DMS53 treated with DMSO at 0.1 percent for 48 hours (cell line): ENCODE measurements around the gene WIPF3.

Experiments
- DNase-seq: peaks from one replicate; lab custom pipeline; 2025; ENCODE audit not compliant: unreplicated experiment; lab: John Stamatoyannopoulos, UW

The WIPF3 gene

GRCh38 chr7:29806208-29806994 lies at the start of gene WIPF3:
TSS of gene WIPF3 (plus strand) at chr7:29806508. CDS start at chr7:29834725, 28,217 bp downstream.
- DNase-seq: no peak

DNA sequence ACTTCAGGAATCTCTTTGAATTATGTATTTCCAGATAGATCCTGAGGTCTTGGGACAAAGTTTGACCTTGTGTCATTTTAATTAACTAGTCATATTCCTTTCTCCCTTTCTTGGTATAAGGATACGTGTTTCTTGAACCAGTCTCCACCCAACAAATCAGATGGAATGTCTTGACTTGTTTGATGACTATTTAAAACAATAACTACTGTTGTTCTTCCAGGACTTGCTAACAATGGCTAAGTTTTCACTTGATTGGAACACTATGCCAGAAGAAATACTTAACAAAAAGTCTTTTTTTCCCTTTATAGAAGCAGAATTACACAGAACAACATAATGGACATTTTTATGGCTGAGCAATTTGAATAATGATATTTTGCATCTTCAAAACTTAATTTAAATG lies 43.0 kb upstream of the WIPF3 start:
- DNase-seq: no peak

DNA sequence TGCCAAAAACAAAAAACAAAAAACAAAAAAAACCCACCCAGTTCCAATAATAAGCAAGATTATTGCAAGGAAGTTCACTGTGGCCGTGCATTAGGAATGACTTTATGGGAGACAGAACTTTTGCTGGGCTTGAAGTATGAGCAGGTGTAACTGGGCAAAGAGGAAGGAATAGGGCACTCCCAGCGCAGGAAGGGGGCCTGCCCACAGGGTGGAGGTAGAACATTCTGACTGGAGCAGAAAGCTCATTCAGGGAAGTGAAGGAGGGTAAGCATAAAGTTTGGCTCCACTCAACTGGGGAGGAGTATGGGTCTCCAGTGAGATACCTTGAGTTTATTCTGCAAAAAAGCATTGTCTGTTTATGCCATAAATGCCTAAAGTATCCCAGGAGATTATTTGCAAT lies 42.1 kb upstream of the WIPF3 start:
- DNase-seq: no peak

- no peak for DNase-seq
Measured at GRCh38 chr7:29765490-29765889, 40.8 kb upstream of the WIPF3 start.

DNA sequence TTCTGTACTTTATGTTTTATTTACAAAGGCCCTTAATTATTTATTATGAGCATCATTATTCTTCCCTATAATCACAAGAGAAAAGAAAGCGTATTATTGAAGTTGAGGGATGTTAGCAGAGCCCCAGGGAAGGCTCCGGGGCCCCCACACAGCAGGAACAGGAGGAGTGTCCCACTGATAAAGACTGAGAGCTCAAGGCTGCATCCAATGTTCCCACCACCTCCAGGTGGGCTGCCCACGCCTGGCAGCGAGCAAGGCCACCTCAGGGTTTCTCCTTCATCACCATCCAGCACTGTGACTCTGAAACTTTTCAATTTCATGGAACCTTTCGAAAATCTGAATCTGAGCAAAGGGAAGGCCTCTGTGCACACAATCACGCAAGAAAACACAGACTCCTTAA lies 35.9 kb upstream of the WIPF3 start:
- no peak for DNase-seq

DNA sequence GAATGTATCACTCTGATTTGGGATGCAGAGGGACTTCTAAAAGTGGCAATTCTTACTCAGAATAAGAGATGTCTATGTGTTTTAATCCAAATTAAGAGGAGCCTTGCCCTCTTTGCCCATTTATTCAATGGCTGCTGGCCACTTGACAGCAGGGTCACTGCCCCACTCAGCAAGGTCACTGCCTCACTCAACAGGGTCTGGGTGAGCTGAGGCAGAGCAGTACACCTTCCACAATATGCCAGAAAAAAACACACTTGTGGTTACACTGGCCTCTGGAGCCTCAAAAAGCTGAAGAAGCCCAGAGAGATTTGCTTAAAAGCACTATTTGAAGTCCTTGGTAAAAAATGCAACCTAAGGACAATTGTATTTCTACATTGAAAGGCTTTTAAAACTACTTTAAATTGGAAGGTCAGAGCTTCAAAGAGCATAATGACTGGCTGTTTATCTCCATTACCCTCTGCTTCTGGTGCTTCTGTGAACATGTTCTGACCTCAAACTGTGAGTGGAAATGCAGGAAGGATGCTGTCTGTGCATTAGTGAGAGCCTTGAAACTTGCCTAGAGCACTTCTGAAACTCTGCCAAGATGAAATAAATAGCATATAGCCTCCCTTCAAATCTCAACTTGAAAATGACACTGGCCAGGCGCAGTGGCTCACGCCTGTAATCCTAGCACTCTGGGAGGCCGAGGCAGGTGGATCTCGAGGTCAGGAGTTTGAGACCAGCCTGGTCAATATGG lies 35.1 kb upstream of the WIPF3 start:
- DNase-seq: no peak

- no peak for DNase-seq
Measured at GRCh38 chr7:29779017-29779416, 27.3 kb upstream of the WIPF3 start.

- no peak for DNase-seq
Measured at GRCh38 chr7:29780346-29780745, 26.0 kb upstream of the WIPF3 start.

- DNase-seq: no peak
Measured at GRCh38 chr7:29783671-29784070, 22.6 kb upstream of the WIPF3 start.

DNA sequence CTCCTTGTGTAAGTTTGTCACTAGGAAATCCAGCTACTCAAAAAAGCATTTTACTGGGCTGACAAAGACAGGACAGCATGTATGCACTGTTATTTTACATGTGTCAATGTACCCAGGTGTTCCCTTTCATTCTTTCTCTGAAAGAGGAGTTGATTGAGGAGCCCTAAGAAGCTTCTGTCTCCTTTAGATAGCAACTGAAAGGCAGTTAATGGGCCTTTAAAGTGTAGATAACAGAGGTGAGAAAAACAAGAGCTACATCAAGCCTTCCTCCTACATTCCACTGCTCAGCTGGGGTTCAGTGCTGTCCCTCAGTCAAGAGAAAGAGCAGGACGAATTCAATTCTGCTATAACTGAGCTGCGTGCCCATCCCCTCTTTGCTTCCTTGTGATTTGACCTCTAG lies 12.8 kb upstream of the WIPF3 start:
- DNase-seq: no peak

GRCh38 chr7:29794959-29795629 lies 11.2 kb upstream of the WIPF3 start:
- no peak for DNase-seq

GRCh38 chr7:29795696-29796580 lies 10.4 kb upstream of the WIPF3 start:
- no peak for DNase-seq

DNA sequence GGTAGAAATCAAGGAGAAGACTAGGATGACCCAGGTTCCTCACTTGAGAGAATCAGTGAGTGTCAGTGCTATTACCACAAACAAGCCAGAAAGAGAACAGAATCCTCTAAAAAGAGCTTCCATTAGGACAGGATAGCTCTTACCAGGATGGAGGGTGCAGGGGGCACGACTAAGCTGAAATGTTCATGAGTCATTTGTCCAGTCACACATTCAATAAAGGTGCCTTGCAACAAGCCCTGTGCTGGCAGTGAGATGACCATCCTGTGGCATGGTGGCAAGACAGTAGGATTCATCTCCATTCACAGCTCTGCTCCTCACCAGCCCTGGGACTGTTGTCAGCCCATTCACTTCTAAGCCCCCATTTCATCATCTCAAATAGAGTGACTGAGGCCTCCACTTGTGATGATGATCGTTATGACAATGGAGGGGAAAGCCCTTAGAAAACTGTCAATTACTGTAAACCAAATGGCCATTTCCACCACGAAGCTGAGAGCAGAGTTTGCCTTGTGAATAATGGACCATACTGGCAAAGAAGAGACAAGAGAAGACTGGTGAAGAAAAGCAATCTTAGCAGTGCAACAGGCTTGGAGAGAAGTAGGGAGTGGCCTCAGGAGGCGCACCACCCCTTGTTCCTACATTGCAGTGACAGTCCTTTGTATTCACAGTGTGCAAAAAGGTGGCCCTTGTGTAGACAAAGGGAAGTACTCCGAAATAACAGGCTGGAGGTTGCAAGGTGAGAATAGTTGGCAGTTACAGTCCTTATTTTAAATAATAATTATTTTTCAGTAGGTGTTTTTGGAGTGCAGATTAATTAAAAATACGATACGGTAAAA lies 9.0 kb upstream of the WIPF3 start:
- DNase-seq: no peak

GRCh38 chr7:29798422-29798821 lies 7.9 kb upstream of the WIPF3 start:
- no peak for DNase-seq

DNA sequence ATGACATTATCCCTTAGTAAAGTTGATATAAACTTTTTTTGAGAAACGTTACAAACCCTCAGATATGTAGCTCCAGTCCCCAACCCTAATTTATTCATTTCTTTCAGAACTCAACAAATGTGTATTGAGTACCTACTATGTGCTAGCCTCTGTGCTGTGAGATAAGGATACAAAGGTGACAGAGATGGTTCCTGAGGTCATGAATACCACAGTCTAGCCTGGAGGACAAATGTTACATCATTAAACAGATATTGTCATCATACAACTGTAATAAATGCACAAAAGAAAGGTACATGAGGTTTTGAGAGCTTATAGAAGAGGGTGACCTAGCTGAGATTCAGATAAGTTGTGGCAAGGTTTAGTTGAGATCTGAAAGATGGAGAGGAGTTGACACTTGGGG lies 4.4 kb upstream of the WIPF3 start:
- DNase-seq: no peak

DNA sequence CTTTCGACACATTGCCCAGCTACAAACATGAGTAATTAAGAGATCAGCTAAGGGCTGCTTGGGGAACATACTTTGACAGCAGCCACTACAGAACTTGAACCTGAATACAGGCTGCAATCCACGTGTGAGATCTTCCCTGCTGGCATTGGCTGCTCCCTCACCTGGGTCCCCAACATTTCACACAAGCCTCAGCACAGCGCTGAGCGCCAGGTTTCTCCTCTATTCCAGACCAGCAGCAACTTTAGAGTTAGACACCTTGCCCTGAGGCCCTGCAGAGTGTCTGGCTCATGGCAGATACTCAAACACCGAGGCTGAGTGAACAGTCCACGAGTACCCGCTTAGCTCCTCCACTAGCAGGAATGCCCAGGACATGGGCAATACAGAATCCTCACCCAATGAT lies 1.3 kb upstream of the WIPF3 start:
- DNase-seq: no peak

DNA sequence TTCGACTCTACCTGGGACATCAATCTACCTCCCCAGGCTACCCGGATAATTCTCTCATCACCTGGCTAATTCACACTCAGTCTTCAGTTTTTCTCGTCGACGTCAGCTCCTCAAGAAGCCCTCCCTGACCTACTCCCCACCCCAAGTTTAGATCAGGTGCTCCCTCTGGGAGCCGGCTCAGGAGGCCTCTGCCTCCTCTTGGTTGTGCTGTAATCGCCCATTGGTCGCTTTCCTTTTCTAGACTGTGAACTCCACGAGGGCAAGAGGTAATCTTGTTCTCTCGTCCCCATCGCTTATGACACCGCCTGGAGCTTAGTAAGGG lies 461 bp upstream of the WIPF3 start:
- no peak for DNase-seq

DNA sequence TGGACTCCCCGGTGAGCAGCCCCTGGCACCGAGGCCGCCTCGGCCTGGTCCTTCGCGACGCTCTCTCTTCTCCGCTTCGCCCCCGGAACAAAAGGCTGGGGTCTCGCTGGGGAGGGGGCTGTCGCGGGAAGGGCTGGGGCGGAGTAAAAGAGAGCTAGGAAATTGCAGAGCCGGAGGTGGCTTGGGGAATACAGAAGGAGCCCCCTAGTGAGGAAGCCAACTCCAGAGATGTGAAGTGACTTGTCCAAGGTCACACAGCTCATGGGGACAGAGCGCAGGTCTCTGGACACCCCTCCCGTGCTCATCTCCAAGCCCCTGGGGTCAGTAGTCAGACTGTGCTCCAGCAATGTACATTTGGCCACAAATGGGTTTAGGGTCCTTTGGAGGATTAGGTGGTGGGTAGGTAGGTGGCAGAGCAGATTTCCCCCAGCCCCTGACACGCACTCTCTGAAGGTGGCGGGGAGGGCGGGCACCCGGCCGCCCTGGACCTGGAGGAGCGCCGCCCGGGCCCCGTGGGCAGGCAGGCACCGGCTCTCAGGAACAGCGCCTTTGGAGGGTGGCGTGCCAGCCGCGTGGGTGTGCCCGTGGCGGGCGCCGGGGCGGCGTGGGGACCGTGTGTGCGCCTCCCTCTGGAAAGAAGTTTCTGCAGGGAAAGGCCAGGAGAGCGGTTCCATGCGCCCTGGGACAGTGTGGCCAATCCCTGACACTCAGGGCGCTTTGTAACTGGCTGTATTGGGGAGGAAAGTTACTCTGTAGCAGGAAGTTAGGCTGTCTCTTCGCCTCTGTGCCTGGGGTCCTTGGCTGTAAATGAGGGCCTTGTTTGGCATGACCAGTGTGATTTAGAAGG lies 910 bp downstream of the WIPF3 start:
- no peak for DNase-seq

GRCh38 chr7:29808075-29808801 lies 1.9 kb downstream of the WIPF3 start:
- no peak for DNase-seq
